ENCODE measurements around the gene SLC66A2. TPM values are rescaled to one million over a fixed set of nuclear protein-coding genes. Genes with fewer than 3 reads are reported as not detected.

The SLC66A2 gene
- total RNA-seq, 2 experiments from 2014 or later, result 44.5 to 44.8 TPM

GRCh38 chr18:79900610-79901570 is 50.6 kb downstream of the SLC66A2 start:
- Mint-ChIP-seq H3K4me3 (no peak overlapping the region), H3K9me3 (peaks cover 6% of the 10 kb centered on the region), H3K27me3 (no peaks in the 10 kb centered on the region), H3K4me1 (ENCODE audit: low read depth) (no peaks in the 10 kb centered on the region), H3K36me3 (ENCODE audit: low read depth) (peaks cover 32% of the 10 kb centered on the region), H3K27ac (no peak overlapping the region)
- H3K4me3 ChIP-seq (ENCODE audit: low read length), result no peak overlapping the region
- DNase-seq (no peak), ATAC-seq (ENCODE audit: poor library complexity) (no peak)
- H3K27ac ChIP-seq (ENCODE audit: low read depth in 1 of 2, low read length in 2 of 2), result no peak overlapping the region
- H3K4me1 ChIP-seq (ENCODE audit: insufficient read depth, low read length), result no peaks in the 10 kb centered on the region
- ChIA-PET CTCF (no interaction called here), POLR2A (no interaction called here)
- peaks cover 11 to 73% of the 10 kb centered on the region in 2 experiments for H3K9me3 ChIP-seq (ENCODE audit: control insufficient read depth in 1 of 2, insufficient read depth in 1 of 2, low read length in 2 of 2)
- no peak for TF ChIP-seq CTCF (IDR thresholded peaks at IDR 0.05)
- H3K36me3 ChIP-seq (ENCODE audit: insufficient read depth, low read length), result peaks cover 11% of the 10 kb centered on the region
- intact Hi-C loops (cut with DNase I, micrococcal nuclease), result no loop called here
- no peaks in the 10 kb centered on the region for H3K27me3 ChIP-seq (ENCODE audit: control insufficient read depth in 1 of 2, insufficient read depth in 2 of 2, low read length in 2 of 2)

DNA sequence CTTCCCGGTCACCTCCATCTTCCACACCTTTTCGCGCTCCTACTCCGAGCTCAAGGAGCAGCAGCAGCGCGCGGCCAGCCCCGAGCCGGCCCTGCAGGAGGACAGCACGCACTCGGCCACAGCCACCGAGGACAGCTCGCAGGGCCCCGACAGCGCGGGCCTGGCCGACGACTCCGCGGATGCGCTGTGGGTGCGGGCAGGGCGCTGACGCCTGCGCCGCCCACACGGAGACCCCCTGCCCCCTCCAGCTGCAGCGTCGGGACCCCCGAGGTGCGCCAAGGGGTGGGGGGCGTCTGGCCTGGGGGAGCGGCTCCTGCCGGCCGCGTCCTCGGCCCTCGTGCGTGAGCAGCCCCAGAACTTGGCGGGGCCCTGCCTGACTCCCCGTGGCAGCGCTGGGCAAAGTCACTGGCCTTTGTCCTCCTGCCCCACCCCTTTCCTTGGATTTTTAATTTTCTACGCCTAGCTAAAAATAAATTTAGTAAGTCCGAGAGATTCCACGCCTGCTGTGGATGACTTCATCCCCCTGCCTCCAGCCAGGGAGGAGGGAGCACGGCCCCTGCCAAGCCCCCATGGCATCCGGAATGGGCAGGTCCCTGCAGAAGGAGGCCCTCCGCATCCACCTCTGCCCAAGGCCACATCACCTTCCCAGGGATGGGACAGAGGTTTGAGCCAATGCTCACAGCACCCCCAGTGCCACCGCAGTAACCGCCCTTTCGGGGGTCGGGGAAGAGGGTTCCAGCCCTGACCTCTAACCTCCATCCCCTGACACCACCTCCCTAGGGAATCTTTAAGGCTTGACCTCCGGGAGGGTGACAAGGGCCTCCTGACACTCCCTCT is 51.6 kb downstream of the SLC66A2 start:
- Mint-ChIP-seq H3K4me3 (no peak overlapping the region), H3K36me3 (ENCODE audit: low read depth) (peaks cover 34% of the 10 kb centered on the region), H3K27ac (no peak overlapping the region), H3K9me3 (peaks cover 15% of the 10 kb centered on the region), H3K27me3 (no peaks in the 10 kb centered on the region), H3K4me1 (ENCODE audit: low read depth) (no peaks in the 10 kb centered on the region)
- POLR2A ChIA-PET, result no interaction called here
- H3K4me1 ChIP-seq (ENCODE audit: insufficient read depth, low read length), result no peaks in the 10 kb centered on the region
- peaks cover 16 to 74% of the 10 kb centered on the region in 2 experiments for H3K9me3 ChIP-seq (ENCODE audit: control insufficient read depth in 1 of 2, insufficient read depth in 1 of 2, low read length in 2 of 2)
- intact Hi-C loops (cut with DNase I, micrococcal nuclease), result no loop called here
- DNase-seq (peak in 1 of 14 experiments; percentile 10), ATAC-seq (ENCODE audit: poor library complexity) (no peak)
- H3K27ac ChIP-seq (ENCODE audit: low read depth in 1 of 2, low read length in 2 of 2), result no peak overlapping the region
- H3K27me3 ChIP-seq (ENCODE audit: control insufficient read depth in 1 of 2, insufficient read depth in 2 of 2, low read length in 2 of 2), result no peaks in the 10 kb centered on the region
- CTCF ChIA-PET, result no interaction called here
- TF ChIP-seq CTCF (IDR thresholded peaks at IDR 0.05), result no peak
- H3K4me3 ChIP-seq (ENCODE audit: low read length), result no peak overlapping the region
- peaks cover 11% of the 10 kb centered on the region for H3K36me3 ChIP-seq (ENCODE audit: insufficient read depth, low read length)

DNA sequence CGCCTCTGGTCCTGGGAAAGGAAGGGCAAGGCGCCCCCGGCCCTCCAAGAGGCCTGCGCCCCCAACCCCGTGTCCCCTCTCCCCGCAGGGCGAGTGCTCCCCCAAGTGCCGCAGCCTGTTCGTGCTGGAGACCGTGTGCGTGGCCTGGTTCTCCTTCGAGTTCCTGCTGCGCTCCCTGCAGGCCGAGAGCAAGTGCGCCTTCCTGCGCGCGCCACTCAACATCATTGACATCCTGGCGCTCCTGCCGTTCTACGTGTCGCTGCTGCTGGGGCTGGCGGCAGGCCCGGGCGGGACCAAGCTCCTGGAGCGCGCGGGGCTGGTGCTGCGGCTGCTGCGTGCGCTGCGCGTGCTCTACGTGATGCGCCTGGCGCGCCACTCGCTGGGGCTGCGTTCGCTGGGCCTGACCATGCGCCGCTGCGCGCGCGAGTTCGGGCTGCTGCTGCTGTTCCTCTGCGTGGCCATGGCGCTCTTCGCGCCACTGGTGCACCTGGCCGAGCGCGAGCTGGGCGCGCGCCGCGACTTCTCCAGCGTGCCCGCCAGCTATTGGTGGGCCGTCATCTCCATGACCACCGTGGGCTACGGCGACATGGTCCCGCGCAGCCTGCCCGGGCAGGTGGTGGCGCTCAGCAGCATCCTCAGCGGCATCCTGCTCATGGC is 52.4 kb downstream of the SLC66A2 start:
- Mint-ChIP-seq H3K9me3 (peaks cover 18% of the 10 kb centered on the region), H3K4me3 (no peak overlapping the region), H3K4me1 (ENCODE audit: low read depth) (no peaks in the 10 kb centered on the region), H3K36me3 (ENCODE audit: low read depth) (peaks cover 34% of the 10 kb centered on the region), H3K27me3 (no peaks in the 10 kb centered on the region), H3K27ac (no peak overlapping the region)
- POLR2A ChIA-PET, result no interaction called here
- Histone ChIP-seq H3K9me3 (ENCODE audit: control insufficient read depth in 1 of 2, insufficient read depth in 1 of 2, low read length in 2 of 2) (peaks cover 16 to 66% of the 10 kb centered on the region in 2 experiments), H3K4me1 (ENCODE audit: insufficient read depth, low read length) (no peaks in the 10 kb centered on the region), H3K36me3 (ENCODE audit: insufficient read depth, low read length) (peaks cover 9% of the 10 kb centered on the region), H3K27me3 (ENCODE audit: control insufficient read depth in 1 of 2, insufficient read depth in 2 of 2, low read length in 2 of 2) (no peaks in the 10 kb centered on the region), H3K4me3 (ENCODE audit: low read length) (no peak overlapping the region), H3K27ac (ENCODE audit: low read depth in 1 of 2, low read length in 2 of 2) (no peak overlapping the region)
- DNase-seq (peak in 1 of 14 experiments; percentile 11), ATAC-seq (ENCODE audit: poor library complexity) (no peak)
- intact Hi-C loops (cut with DNase I, micrococcal nuclease), result no loop called here
- CTCF ChIA-PET, result no interaction called here
- no peak for TF ChIP-seq CTCF (IDR thresholded peaks at IDR 0.05)

Data from CD4-positive, alpha-beta T cell (primary cell).